Activated CD4-positive, alpha-beta memory T cell treated with anti-CD3 and anti-CD28 coated beads, Interleukin-2, amount 10 ng/mL, durations not matched to agents 7 days and 5 days (primary cell): ENCODE results near the gene CASKIN1. TPM values are rescaled to one million over a fixed set of nuclear protein-coding genes. Genes with fewer than 3 reads are reported as not detected.

Source experiments
- CTCF ChIA-PET: fragments of 350-600 bp; sonication (Branson Sonifier 250); formaldehyde crosslinking; loops from one replicate; lab custom pipeline; 2021; ENCODE audit warnings: antibody characterized with exemption, inconsistent platforms; lab: Charles Lee
- POLR2A ChIA-PET: fragments of 350-600 bp; sonication (Branson Sonifier 250); formaldehyde crosslinking; loops from one replicate; lab custom pipeline; 2021; ENCODE audit warnings: antibody characterized with exemption; lab: Charles Lee
- DNase-seq: peaks from one replicate; pipeline ENCODE4 v3.0.0-alpha.2; 2020
- H3K27ac Mint-ChIP-seq: one replicate; pipeline ENCODE4 v1.8.0; 2021; ENCODE audit warnings: mild to moderate bottlenecking, mixed read lengths
- H3K27me3 Mint-ChIP-seq: one replicate; pipeline ENCODE4 v1.8.0; 2021; ENCODE audit warnings: mixed read lengths
- H3K36me3 Mint-ChIP-seq: one replicate; pipeline ENCODE4 v1.8.0; 2021; ENCODE audit warnings: low read depth, mixed read lengths
- H3K4me1 Mint-ChIP-seq: one replicate; pipeline ENCODE4 v1.8.0; 2021; ENCODE audit warnings: mixed read lengths
- H3K4me3 Mint-ChIP-seq: one replicate; pipeline ENCODE4 v1.8.0; 2021; ENCODE audit warnings: mild to moderate bottlenecking, mixed read lengths
- H3K9me3 Mint-ChIP-seq: one replicate; pipeline ENCODE4 v1.8.0; 2021; ENCODE audit warnings: mixed read lengths
- total RNA-seq, 2 experiments: library from RNA; stranded (reverse); gene quantifications; one replicate each; pipeline ENCODE4 v1.2.3, GENCODE V29; 2021

Gene CASKIN1
- total RNA-seq, 2 experiments from 2014 or later, result 0.18 to 1.4 TPM

GRCh38 chr16:2180962-2181923, 15.2 kb downstream of the CASKIN1 start:
- no peak for DNase-seq
- no peaks in the 10 kb centered on the region for H3K4me1 Mint-ChIP-seq
- no peaks in the 10 kb centered on the region for H3K27me3 Mint-ChIP-seq
- POLR2A ChIA-PET, result interaction anchor here (0.9 kb wide), 1 partner anchor 27 kb away, joined by 4 read pairs; no protein-coding TSS in a partner anchor
- no peaks in the 10 kb centered on the region for H3K9me3 Mint-ChIP-seq
- no peak overlapping the region for H3K27ac Mint-ChIP-seq
- no peak overlapping the region for H3K4me3 Mint-ChIP-seq
- CTCF ChIA-PET, result no interaction called here
- peaks cover 4% of the 10 kb centered on the region for H3K36me3 Mint-ChIP-seq

GRCh38 chr16:2180461-2180860, 15.9 kb downstream of the CASKIN1 start:
- Mint-ChIP-seq H3K9me3 (no peaks in the 10 kb centered on the region), H3K27me3 (no peaks in the 10 kb centered on the region), H3K4me1 (no peaks in the 10 kb centered on the region), H3K4me3 (no peak overlapping the region), H3K36me3 (peaks cover 4% of the 10 kb centered on the region), H3K27ac (no peak overlapping the region)
- ChIA-PET POLR2A (no interaction called here), CTCF (no interaction called here)
- no peak for DNase-seq

- no peak for DNase-seq
- Mint-ChIP-seq H3K27me3 (no peaks in the 10 kb centered on the region), H3K27ac (no peak overlapping the region), H3K36me3 (peaks cover 4% of the 10 kb centered on the region), H3K9me3 (no peaks in the 10 kb centered on the region), H3K4me3 (no peak overlapping the region), H3K4me1 (no peaks in the 10 kb centered on the region)
- ChIA-PET POLR2A (no interaction called here), CTCF (no interaction called here)
These were observed 16.8 kb downstream of the CASKIN1 start for GRCh38 chr16:2179576-2179975.

GRCh38 chr16:2179107-2179501, 17.3 kb downstream of the CASKIN1 start:
- CTCF ChIA-PET, result no interaction called here
- POLR2A ChIA-PET, result no interaction called here
- H3K9me3 Mint-ChIP-seq, result no peaks in the 10 kb centered on the region
- H3K4me1 Mint-ChIP-seq, result no peaks in the 10 kb centered on the region
- DNase-seq, result no peak
- peaks cover 7% of the 10 kb centered on the region for H3K36me3 Mint-ChIP-seq
- no peak overlapping the region for H3K4me3 Mint-ChIP-seq
- no peak overlapping the region for H3K27ac Mint-ChIP-seq
- no peaks in the 10 kb centered on the region for H3K27me3 Mint-ChIP-seq

GRCh38 chr16:2178321-2179106, 17.9 kb downstream of the CASKIN1 start:
- ChIA-PET POLR2A (no interaction called here), CTCF (no interaction called here)
- H3K4me3 Mint-ChIP-seq, result no peak overlapping the region

DNA sequence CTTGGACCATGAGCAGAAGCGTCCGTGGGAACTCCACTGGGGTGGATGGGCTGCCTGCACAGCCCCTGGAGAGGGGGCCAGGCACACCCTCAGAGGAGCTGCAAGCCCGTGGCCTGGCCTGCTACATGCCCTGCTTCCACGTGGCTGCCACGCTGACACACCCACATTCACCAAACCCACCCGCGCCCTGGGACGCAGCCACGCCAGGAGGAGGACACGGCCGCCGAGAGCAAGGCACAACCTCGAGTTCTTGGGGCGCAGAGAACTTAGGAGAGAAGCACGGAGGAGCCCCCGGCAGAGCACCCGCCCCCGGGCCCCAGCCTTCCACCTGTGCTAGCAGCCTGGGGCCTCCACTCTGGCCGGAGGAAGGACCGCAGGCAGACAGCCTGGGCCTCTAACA, 18.8 kb downstream of the CASKIN1 start:
- POLR2A ChIA-PET, result no interaction called here
- Mint-ChIP-seq H3K4me1 (no peaks in the 10 kb centered on the region), H3K27me3 (no peaks in the 10 kb centered on the region), H3K4me3 (no peak overlapping the region), H3K27ac (no peak overlapping the region), H3K9me3 (no peaks in the 10 kb centered on the region), H3K36me3 (peaks cover 14% of the 10 kb centered on the region)
- CTCF ChIA-PET, result no interaction called here
- no peak for DNase-seq

More at GRCh38 chr16:2178321-2179106, 17.9 kb downstream of the CASKIN1 start:
- peak; percentile 46 for DNase-seq
- Mint-ChIP-seq H3K27me3 (no peaks in the 10 kb centered on the region), H3K27ac (no peak overlapping the region), H3K9me3 (no peaks in the 10 kb centered on the region), H3K36me3 (peaks cover 11% of the 10 kb centered on the region), H3K4me1 (no peaks in the 10 kb centered on the region)

GRCh38 chr16:2177101-2177500, 19.3 kb downstream of the CASKIN1 start:
- H3K27ac Mint-ChIP-seq, result no peak overlapping the region
- POLR2A ChIA-PET, result no interaction called here
- no peaks in the 10 kb centered on the region for H3K27me3 Mint-ChIP-seq
- no peaks in the 10 kb centered on the region for H3K9me3 Mint-ChIP-seq
- CTCF ChIA-PET, result no interaction called here
- DNase-seq, result no peak
- H3K4me1 Mint-ChIP-seq, result no peaks in the 10 kb centered on the region
- H3K36me3 Mint-ChIP-seq, result peaks cover 14% of the 10 kb centered on the region
- H3K4me3 Mint-ChIP-seq, result no peak overlapping the region

GRCh38 chr16:2176047-2176446, 20.4 kb downstream of the CASKIN1 start:
- ChIA-PET CTCF (no interaction called here), POLR2A (no interaction called here)
- H3K27me3 Mint-ChIP-seq, result no peaks in the 10 kb centered on the region
- peaks cover 16% of the 10 kb centered on the region for H3K36me3 Mint-ChIP-seq
- H3K27ac Mint-ChIP-seq, result no peak overlapping the region
- DNase-seq, result no peak
- no peaks in the 10 kb centered on the region for H3K4me1 Mint-ChIP-seq
- H3K4me3 Mint-ChIP-seq, result no peak overlapping the region
- H3K9me3 Mint-ChIP-seq, result no peaks in the 10 kb centered on the region

DNA sequence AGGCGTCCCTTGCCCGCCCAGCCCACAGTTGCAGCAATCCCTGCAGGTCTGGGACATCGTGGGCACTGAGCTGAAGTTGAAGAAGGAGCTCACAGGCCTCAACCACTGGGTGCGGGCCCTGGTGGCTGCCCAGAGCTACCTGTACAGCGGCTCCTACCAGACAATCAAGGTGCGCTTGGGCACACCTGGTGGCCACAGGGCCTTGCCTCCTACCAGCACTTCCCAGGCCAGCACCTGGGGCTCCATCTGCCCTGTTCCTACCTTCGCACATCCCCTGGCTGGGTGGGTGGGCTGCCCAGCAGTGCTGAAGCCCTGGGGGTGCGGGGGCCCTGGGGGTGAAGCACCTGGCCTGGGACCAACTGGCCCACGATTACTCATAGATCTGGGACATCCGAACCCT, 21.0 kb downstream of the CASKIN1 start:
- no peaks in the 10 kb centered on the region for H3K4me1 Mint-ChIP-seq

DNA sequence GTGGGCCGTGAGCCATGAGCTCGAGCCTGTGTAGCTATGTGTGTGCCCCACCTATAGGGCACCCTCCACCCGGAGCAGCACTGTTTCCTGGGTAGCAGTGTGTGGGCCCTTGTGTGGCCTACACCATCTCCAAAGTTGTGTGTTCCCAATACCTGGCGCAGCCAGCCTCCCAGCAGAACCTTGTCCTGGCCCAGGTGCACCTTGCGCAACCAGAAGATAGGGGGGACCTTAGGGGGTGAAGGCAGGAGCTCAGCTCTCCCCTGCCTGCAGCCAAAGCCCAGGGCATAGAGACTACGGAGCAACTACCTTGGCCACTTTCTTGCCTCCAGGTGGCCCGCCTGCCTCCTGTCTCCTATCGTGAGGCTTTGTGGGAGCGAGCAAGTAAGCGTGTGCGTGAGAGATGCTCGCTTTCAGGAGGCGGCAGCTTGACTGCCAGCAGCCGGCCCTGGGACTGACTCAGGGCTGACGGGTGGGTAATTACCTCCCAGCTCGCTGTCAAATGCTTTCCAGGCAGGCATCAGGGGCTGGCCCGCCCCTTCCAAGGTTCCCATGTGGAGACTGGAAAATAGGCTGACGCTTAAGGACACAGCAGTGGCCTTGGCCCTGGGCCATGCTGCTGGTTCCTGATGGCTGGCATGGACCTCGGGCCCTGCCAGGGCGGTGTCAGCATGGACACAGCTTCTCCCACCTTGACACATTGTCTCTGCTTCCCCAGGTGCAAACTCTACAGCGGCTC, 21.8 kb downstream of the CASKIN1 start:
- no peaks in the 10 kb centered on the region for H3K9me3 Mint-ChIP-seq
- POLR2A ChIA-PET, result interaction anchor here (1.5 kb wide), 1 partner anchor 19 kb away, joined by 4 read pairs; the partner anchor contains the start of gene TRAF7
- H3K36me3 Mint-ChIP-seq, result peaks cover 16% of the 10 kb centered on the region
- no peak overlapping the region for H3K4me3 Mint-ChIP-seq
- no peak for DNase-seq
- CTCF ChIA-PET, result no interaction called here
- no peaks in the 10 kb centered on the region for H3K27me3 Mint-ChIP-seq
- no peaks in the 10 kb centered on the region for H3K4me1 Mint-ChIP-seq
- no peak overlapping the region for H3K27ac Mint-ChIP-seq

More for the DNA sequence above, 21.0 kb downstream of the CASKIN1 start:
- no peaks in the 10 kb centered on the region for H3K27me3 Mint-ChIP-seq
- no peaks in the 10 kb centered on the region for H3K9me3 Mint-ChIP-seq
- no peak overlapping the region for H3K4me3 Mint-ChIP-seq
- no peak for DNase-seq
- ChIA-PET POLR2A (no interaction called here), CTCF (no interaction called here)
- H3K27ac Mint-ChIP-seq, result no peak overlapping the region
- H3K36me3 Mint-ChIP-seq, result peaks cover 16% of the 10 kb centered on the region

GRCh38 chr16:2173916-2174315, 22.5 kb downstream of the CASKIN1 start:
- no peak for DNase-seq
- no peaks in the 10 kb centered on the region for H3K4me1 Mint-ChIP-seq
- H3K4me3 Mint-ChIP-seq, result no peak overlapping the region
- peaks cover 16% of the 10 kb centered on the region for H3K36me3 Mint-ChIP-seq
- H3K27me3 Mint-ChIP-seq, result no peaks in the 10 kb centered on the region
- H3K27ac Mint-ChIP-seq, result no peak overlapping the region
- H3K9me3 Mint-ChIP-seq, result no peaks in the 10 kb centered on the region
- ChIA-PET CTCF (no interaction called here), POLR2A (interaction anchor here (1.5 kb wide), 1 partner anchor 19 kb away, joined by 4 read pairs; the partner anchor contains the start of gene TRAF7)

DNA sequence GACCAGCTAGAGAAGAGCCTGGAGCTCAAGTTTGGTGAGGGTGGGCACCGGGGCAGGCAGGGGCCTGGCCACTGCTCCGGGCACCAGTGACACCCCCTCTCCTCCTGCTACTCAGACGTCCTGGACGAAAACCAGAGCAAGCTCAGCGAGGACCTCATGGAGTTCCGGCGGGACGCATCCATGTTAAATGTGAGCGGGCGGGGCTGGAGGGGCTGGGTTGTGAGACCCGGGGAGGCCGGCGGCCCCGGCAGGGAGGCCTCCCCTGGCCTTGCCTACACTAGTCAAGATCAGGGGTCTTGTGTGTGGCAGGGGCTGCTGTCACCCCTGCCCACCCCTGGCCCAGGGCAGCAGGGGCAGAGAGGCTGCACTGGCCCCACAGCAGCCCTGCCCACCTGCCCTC, 23.0 kb downstream of the CASKIN1 start:
- H3K36me3 Mint-ChIP-seq, result peaks cover 16% of the 10 kb centered on the region
- no peaks in the 10 kb centered on the region for H3K9me3 Mint-ChIP-seq
- H3K4me3 Mint-ChIP-seq, result no peak overlapping the region
- no peaks in the 10 kb centered on the region for H3K27me3 Mint-ChIP-seq
- CTCF ChIA-PET, result no interaction called here
- no peak overlapping the region for H3K27ac Mint-ChIP-seq
- H3K4me1 Mint-ChIP-seq, result no peaks in the 10 kb centered on the region
- no peak for DNase-seq
- POLR2A ChIA-PET, result interaction anchor here (1.5 kb wide), 1 partner anchor 18 kb away, joined by 4 read pairs; the partner anchor contains the start of gene TRAF7
